ENCODE measurements around the gene KLC1. TPM values are rescaled to one million over a fixed set of nuclear protein-coding genes. Genes with fewer than 3 reads are reported as not detected.

KLC1 gene
- total and polyA plus RNA-seq, 8 donors = 56.5 to 522 (median 123) TPM

- no peaks in the 10 kb centered on the region for H3K9me3 ChIP-seq
- intact Hi-C loops (cut with DNase I; ENCODE audit: low total_unique reads) = no loop called here
- DNase-seq = no peak
These were observed 115.8 kb downstream of the KLC1 start for GRCh38 chr14:103744621-103745395.

GRCh38 chr14:103745424-103745823 lies 116.4 kb downstream of the KLC1 start:
- WGBS, 5 donors = 58 to 70% (median 64%) methylated on average over 5 of the region's 5 CpGs
- H3K4me1 ChIP-seq = no peaks in the 10 kb centered on the region
- H3K27ac ChIP-seq = no peak overlapping the region
- intact Hi-C loops (cut with DNase I; ENCODE audit: low total_unique reads) = no loop called here
- H3K36me3 ChIP-seq = peaks cover 27 to 99% (median 96%) of the 10 kb centered on the region in 4 donors
- TF ChIP-seq POLR2AphosphoS5 (IDR thresholded peaks at IDR 0.05) (no peak), CTCF (IDR thresholded peaks at IDR 0.05) (no peak), EP300 (IDR thresholded peaks at IDR 0.05) (no peak), POLR2A (IDR thresholded peaks at IDR 0.05) (no peak)
- peak in 1 of 2 donors; percentile 4 for DNase-seq
- no peaks in the 10 kb centered on the region for H3K27me3 ChIP-seq
- no peak overlapping the region for H3K4me3 ChIP-seq
- no peaks in the 10 kb centered on the region for H3K9me3 ChIP-seq

More at GRCh38 chr14:103744621-103745395, 115.8 kb downstream of the KLC1 start:
- Histone ChIP-seq H3K27me3 (no peaks in the 10 kb centered on the region), H3K27ac (no peak overlapping the region), H3K4me1 (peaks cover 0 to 1% (median 0%) of the 10 kb centered on the region in 4 donors), H3K36me3 (peaks cover 33 to 99% (median 96%) of the 10 kb centered on the region in 4 donors), H3K4me3 (no peak overlapping the region)
- 80 to 87% (median 84%) methylated on average over 13 to 15 of the region's 15 CpGs for WGBS, 5 donors
- TF ChIP-seq POLR2A (IDR thresholded peaks at IDR 0.05) (no peak), CTCF (IDR thresholded peaks at IDR 0.05) (no peak), EP300 (IDR thresholded peaks at IDR 0.05) (no peak), POLR2AphosphoS5 (IDR thresholded peaks at IDR 0.05) (no peak)

GRCh38 chr14:103746701-103747100 lies 117.7 kb downstream of the KLC1 start:
- 88 to 100% (median 90%) methylated on average over 5 to 10 of the region's 10 CpGs for WGBS, 5 donors

GRCh38 chr14:103748534-103748857 lies 119.5 kb downstream of the KLC1 start:
- no peaks in the 10 kb centered on the region for H3K27me3 ChIP-seq
- DNase-seq = peak; percentile 26 to 33
- no peak overlapping the region for H3K4me3 ChIP-seq
- WGBS, 5 donors = 64 to 82% (median 75%) methylated on average over 5 of the region's 5 CpGs
- H3K36me3 ChIP-seq = peaks cover 25 to 98% (median 92%) of the 10 kb centered on the region in 4 donors
- peaks cover 0 to 5% (median 4%) of the 10 kb centered on the region in 4 donors for H3K4me1 ChIP-seq
- no peak overlapping the region for H3K27ac ChIP-seq
- no peaks in the 10 kb centered on the region for H3K9me3 ChIP-seq
- TF ChIP-seq CTCF (IDR thresholded peaks at IDR 0.05) (no peak), POLR2AphosphoS5 (IDR thresholded peaks at IDR 0.05) (no peak), POLR2A (IDR thresholded peaks at IDR 0.05) (no peak), EP300 (IDR thresholded peaks at IDR 0.05) (no peak)
- intact Hi-C loops (cut with DNase I; ENCODE audit: low total_unique reads) = no loop called here

More at GRCh38 chr14:103746701-103747100, 117.7 kb downstream of the KLC1 start:
- TF ChIP-seq EP300 (IDR thresholded peaks at IDR 0.05) = no peak
- no peak for TF ChIP-seq CTCF (IDR thresholded peaks at IDR 0.05)
- TF ChIP-seq POLR2AphosphoS5 (IDR thresholded peaks at IDR 0.05) = no peak
- no peak for TF ChIP-seq POLR2A (IDR thresholded peaks at IDR 0.05)
- Histone ChIP-seq H3K27me3 (no peaks in the 10 kb centered on the region), H3K36me3 (peaks cover 21 to 99% (median 95%) of the 10 kb centered on the region in 4 donors), H3K4me3 (no peak overlapping the region), H3K4me1 (no peaks in the 10 kb centered on the region), H3K9me3 (no peaks in the 10 kb centered on the region), H3K27ac (no peak overlapping the region)
- intact Hi-C loops (cut with DNase I; ENCODE audit: low total_unique reads) = no loop called here
- no peak for DNase-seq
